ENCODE data around the gene NPAS3. TPM values are rescaled to one million over a fixed set of nuclear protein-coding genes. Genes with fewer than 3 reads are reported as not detected.

Gene NPAS3
- total RNA-seq, 2 donors from 2014 or later = 1.1 to 1.8 TPM

- no peak for TF ChIP-seq CTCF (IDR thresholded peaks at IDR 0.05)
- TF ChIP-seq POLR2A (IDR thresholded peaks at IDR 0.05) = no peak
- no peak for TF ChIP-seq POLR2AphosphoS5 (IDR thresholded peaks at IDR 0.05)
- DNase-seq (ENCODE audit: low spot score) = no peak
- no peaks in the 10 kb centered on the region for H3K4me1 ChIP-seq (replicated peaks)
- no peak overlapping the region for H3K4me3 ChIP-seq
- no peaks in the 10 kb centered on the region for H3K9me3 ChIP-seq
- 75% methylated on average over 7 of the region's 7 CpGs for WGBS
- intact Hi-C loops (cut with DNase I) = no loop called here
- H3K27me3 ChIP-seq (replicated peaks; ENCODE audit: insufficient read depth) = no peaks in the 10 kb centered on the region
- H3K36me3 ChIP-seq = no peaks in the 10 kb centered on the region
- H3K27ac ChIP-seq = no peak overlapping the region
Measured at GRCh38 chr14:33560718-33561431, 622.2 kb downstream of the NPAS3 start.

GRCh38 chr14:33561488-33562175 lies 623.0 kb downstream of the NPAS3 start:
- Histone ChIP-seq H3K4me3 (no peak overlapping the region), H3K9me3 (no peaks in the 10 kb centered on the region), H3K27me3 (replicated peaks; ENCODE audit: insufficient read depth) (no peaks in the 10 kb centered on the region), H3K4me1 (replicated peaks) (no peaks in the 10 kb centered on the region), H3K36me3 (no peaks in the 10 kb centered on the region), H3K27ac (no peak overlapping the region)
- WGBS = 73% methylated on average over 7 of the region's 7 CpGs
- no peak for DNase-seq (ENCODE audit: low spot score)
- intact Hi-C loops (cut with DNase I) = no loop called here
- TF ChIP-seq POLR2AphosphoS5 (IDR thresholded peaks at IDR 0.05) (no peak), CTCF (IDR thresholded peaks at IDR 0.05) (no peak), POLR2A (IDR thresholded peaks at IDR 0.05) (no peak)

GRCh38 chr14:33563191-33563900 lies 624.7 kb downstream of the NPAS3 start:
- intact Hi-C loops (cut with DNase I) = no loop called here
- no peaks in the 10 kb centered on the region for H3K27me3 ChIP-seq (replicated peaks; ENCODE audit: insufficient read depth)
- no peak overlapping the region for H3K4me3 ChIP-seq
- 94% methylated on average over 2 of the region's 2 CpGs for WGBS
- no peaks in the 10 kb centered on the region for H3K9me3 ChIP-seq
- no peak for TF ChIP-seq POLR2AphosphoS5 (IDR thresholded peaks at IDR 0.05)
- no peak for TF ChIP-seq CTCF (IDR thresholded peaks at IDR 0.05)
- TF ChIP-seq POLR2A (IDR thresholded peaks at IDR 0.05) = no peak
- no peak for DNase-seq (ENCODE audit: low spot score)
- H3K4me1 ChIP-seq (replicated peaks) = no peaks in the 10 kb centered on the region
- no peak overlapping the region for H3K27ac ChIP-seq
- H3K36me3 ChIP-seq = no peaks in the 10 kb centered on the region

GRCh38 chr14:33563901-33564197 lies 625.2 kb downstream of the NPAS3 start:
- TF ChIP-seq POLR2AphosphoS5 (IDR thresholded peaks at IDR 0.05) (no peak), POLR2A (IDR thresholded peaks at IDR 0.05) (no peak), CTCF (IDR thresholded peaks at IDR 0.05) (no peak)
- Histone ChIP-seq H3K27ac (no peak overlapping the region), H3K27me3 (replicated peaks; ENCODE audit: insufficient read depth) (no peaks in the 10 kb centered on the region), H3K4me3 (no peak overlapping the region), H3K36me3 (no peaks in the 10 kb centered on the region), H3K4me1 (replicated peaks) (no peaks in the 10 kb centered on the region), H3K9me3 (no peaks in the 10 kb centered on the region)
- intact Hi-C loops (cut with DNase I) = no loop called here
- WGBS = 85% methylated on average over 1 of the region's 1 CpG
- DNase-seq (ENCODE audit: low spot score) = no peak
